Type B pancreatic cell (in vitro differentiated cells): ENCODE data around the gene MYBL2. TPM values are rescaled to one million over a fixed set of nuclear protein-coding genes. Genes with fewer than 3 reads are reported as not detected.
"Not testable (repeated sequence)": the region's sequence is repeated elsewhere in the genome, so short reads cannot be mapped to it uniquely, and the experiment has no call there.

Source experiments
- DNase-seq: peaks from one replicate; pipeline ENCODE4 v3.0.0; 2021; ENCODE audit warnings: mixed read lengths; ENCODE audit not compliant: unreplicated experiment; ENCODE audit errors: extremely low spot score
- H3K27ac Mint-ChIP-seq: 2 replicates; pipeline ENCODE4 v1.8.0; 2021; ENCODE audit warnings: mild to moderate bottlenecking, mixed read lengths
- H3K27me3 Mint-ChIP-seq: 2 replicates; pipeline ENCODE4 v1.8.0; 2021; ENCODE audit warnings: mixed read lengths
- H3K36me3 Mint-ChIP-seq: 2 replicates; pipeline ENCODE4 v1.8.0; 2021; ENCODE audit warnings: mixed read lengths
- H3K4me1 Mint-ChIP-seq: one replicate; pipeline ENCODE4 v1.8.0; 2021; ENCODE audit warnings: mixed read lengths; ENCODE audit not compliant: unreplicated experiment
- H3K4me3 Mint-ChIP-seq: 2 replicates; pipeline ENCODE4 v1.8.0; 2021; ENCODE audit warnings: mild to moderate bottlenecking, mixed read lengths
- H3K9me3 Mint-ChIP-seq: 2 replicates; pipeline ENCODE4 v1.8.0; 2021; ENCODE audit warnings: mixed read lengths
- total RNA-seq: library from RNA; stranded (reverse); gene quantifications from 2 replicates; pipeline ENCODE4 v1.2.1, GENCODE V29; 2021; ENCODE audit warnings: low replicate concordance
- TF ChIP-seq, protein P1 (sequence below): fragments of 200-600 bp; sonication (generic); conservative IDR thresholded peaks from 2 replicates; pipeline ENCODE4 v1.5.0; 2021; ENCODE audit warnings: antibody characterized with exemption, mild to moderate bottlenecking

Gene MYBL2
- total RNA-seq, 1 donor from 2014 or later, result 51.0 TPM

GRCh38 chr20:43653966-43654365 lies 12.9 kb upstream of the MYBL2 start:
- no peaks in the 10 kb centered on the region for H3K27me3 Mint-ChIP-seq
- no peaks in the 10 kb centered on the region for H3K4me1 Mint-ChIP-seq
- no peak overlapping the region for H3K27ac Mint-ChIP-seq
- H3K9me3 Mint-ChIP-seq, result no peaks in the 10 kb centered on the region
- TF ChIP-seq, protein P1, sequence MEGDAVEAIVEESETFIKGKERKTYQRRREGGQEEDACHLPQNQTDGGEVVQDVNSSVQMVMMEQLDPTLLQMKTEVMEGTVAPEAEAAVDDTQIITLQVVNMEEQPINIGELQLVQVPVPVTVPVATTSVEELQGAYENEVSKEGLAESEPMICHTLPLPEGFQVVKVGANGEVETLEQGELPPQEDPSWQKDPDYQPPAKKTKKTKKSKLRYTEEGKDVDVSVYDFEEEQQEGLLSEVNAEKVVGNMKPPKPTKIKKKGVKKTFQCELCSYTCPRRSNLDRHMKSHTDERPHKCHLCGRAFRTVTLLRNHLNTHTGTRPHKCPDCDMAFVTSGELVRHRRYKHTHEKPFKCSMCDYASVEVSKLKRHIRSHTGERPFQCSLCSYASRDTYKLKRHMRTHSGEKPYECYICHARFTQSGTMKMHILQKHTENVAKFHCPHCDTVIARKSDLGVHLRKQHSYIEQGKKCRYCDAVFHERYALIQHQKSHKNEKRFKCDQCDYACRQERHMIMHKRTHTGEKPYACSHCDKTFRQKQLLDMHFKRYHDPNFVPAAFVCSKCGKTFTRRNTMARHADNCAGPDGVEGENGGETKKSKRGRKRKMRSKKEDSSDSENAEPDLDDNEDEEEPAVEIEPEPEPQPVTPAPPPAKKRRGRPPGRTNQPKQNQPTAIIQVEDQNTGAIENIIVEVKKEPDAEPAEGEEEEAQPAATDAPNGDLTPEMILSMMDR, result no peak
- H3K4me3 Mint-ChIP-seq, result no peak overlapping the region
- no peak for DNase-seq
- no peaks in the 10 kb centered on the region for H3K36me3 Mint-ChIP-seq

GRCh38 chr20:43655176-43655575 lies 11.7 kb upstream of the MYBL2 start:
- H3K27ac Mint-ChIP-seq, H3K27me3 Mint-ChIP-seq, H3K4me1 Mint-ChIP-seq, H3K36me3 Mint-ChIP-seq, H3K9me3 Mint-ChIP-seq, DNase-seq, H3K4me3 Mint-ChIP-seq: not testable (repeated sequence)

- Mint-ChIP-seq H3K4me3 (peak overlapping the region; percentile 80), H3K4me1 (no peaks in the 10 kb centered on the region), H3K9me3 (no peaks in the 10 kb centered on the region), H3K27ac (peak overlapping the region; percentile 75), H3K27me3 (no peaks in the 10 kb centered on the region), H3K36me3 (no peaks in the 10 kb centered on the region)
- no peak for DNase-seq
- TF ChIP-seq, protein P1, result no peak
These were observed 11.0 kb upstream of the MYBL2 start for GRCh38 chr20:43655937-43656336.

DNA sequence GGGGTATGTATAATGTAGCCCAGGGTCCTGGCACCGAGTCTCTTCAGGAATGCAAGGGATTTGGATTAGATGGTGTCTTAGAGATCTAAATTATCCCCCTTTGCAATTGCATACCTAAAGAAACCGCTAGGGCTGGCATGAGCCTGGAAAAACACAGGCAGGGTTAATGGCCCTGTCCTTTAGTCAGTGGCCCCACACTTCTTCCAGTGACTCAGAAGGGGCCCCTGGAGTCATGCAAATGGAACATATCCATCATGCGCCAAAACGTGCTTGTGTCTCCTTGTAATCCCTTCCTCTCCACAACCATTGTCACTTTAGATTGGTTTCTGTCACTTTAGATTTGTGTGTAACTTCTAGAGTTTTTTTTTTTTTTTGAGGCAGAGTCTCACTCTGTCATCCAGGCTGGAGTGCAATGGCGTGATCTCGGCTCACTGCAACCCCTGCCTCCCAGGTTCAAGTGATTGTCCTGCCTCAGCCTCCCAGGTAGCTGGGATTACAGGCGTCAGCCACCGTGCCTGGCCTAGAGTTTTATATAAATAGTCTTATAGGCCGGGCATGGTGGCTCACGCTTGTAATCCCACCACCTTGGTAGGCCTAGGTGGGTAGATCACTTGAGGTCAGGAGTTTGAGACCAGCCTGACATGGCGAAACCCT lies 8.7 kb upstream of the MYBL2 start:
- Mint-ChIP-seq H3K27me3 (no peaks in the 10 kb centered on the region), H3K36me3 (no peaks in the 10 kb centered on the region), H3K27ac (peak overlapping the region; percentile 90), H3K9me3 (no peaks in the 10 kb centered on the region), H3K4me1 (no peaks in the 10 kb centered on the region), H3K4me3 (peak overlapping the region; percentile 95)
- no peak for DNase-seq
- TF ChIP-seq, protein P1, result peak; percentile 46

GRCh38 chr20:43658723-43659419 lies 8.0 kb upstream of the MYBL2 start:
- H3K9me3 Mint-ChIP-seq, result no peaks in the 10 kb centered on the region
- H3K4me1 Mint-ChIP-seq, result no peaks in the 10 kb centered on the region
- no peak overlapping the region for H3K4me3 Mint-ChIP-seq
- no peaks in the 10 kb centered on the region for H3K27me3 Mint-ChIP-seq
- no peak overlapping the region for H3K27ac Mint-ChIP-seq
- TF ChIP-seq, protein P1, result peak; percentile 46
- DNase-seq, result no peak
- H3K36me3 Mint-ChIP-seq, result no peaks in the 10 kb centered on the region

DNA sequence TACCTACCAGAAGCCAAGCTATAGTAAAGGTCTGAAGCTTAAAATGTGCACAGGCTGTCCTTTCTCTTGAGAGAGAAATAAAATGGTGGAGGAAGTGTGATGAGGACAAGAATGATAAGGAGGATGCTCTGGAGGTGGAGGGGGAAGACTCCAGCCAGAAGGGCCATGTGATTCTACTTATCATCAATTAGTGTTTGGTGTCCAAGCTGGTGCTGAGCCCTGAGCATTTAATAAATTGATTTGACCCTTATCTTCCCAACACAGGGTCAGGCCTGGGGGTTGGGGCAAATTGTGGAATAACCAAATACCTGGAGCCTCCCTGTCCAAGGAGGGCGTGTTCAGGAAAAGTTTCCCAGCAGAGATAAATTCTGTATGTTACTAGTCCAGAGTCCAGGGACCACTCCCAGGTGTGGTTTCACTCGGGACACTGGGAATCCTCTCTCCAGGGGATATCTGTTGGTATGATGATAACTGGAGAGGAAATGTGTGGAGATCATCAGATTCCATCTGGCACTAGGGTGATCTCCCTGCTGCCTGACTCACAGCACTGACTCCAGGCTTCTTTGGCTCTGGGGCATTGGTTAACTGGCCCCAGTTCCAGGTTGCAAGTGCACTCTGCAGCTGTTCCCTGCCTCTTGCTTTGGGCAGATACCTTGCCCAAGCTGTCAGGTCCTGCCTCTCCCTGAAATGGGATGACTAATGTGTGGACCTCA lies 3.8 kb upstream of the MYBL2 start:
- H3K9me3 Mint-ChIP-seq, result no peaks in the 10 kb centered on the region
- peaks cover 8% of the 10 kb centered on the region for H3K27me3 Mint-ChIP-seq
- H3K36me3 Mint-ChIP-seq, result no peaks in the 10 kb centered on the region
- no peaks in the 10 kb centered on the region for H3K4me1 Mint-ChIP-seq
- no peak for DNase-seq
- TF ChIP-seq, protein P1, result no peak
- H3K27ac Mint-ChIP-seq, result no peak overlapping the region
- no peak overlapping the region for H3K4me3 Mint-ChIP-seq
